ENCODE results near the gene ABL2.
"Not testable (repeated sequence)": the region's sequence is repeated elsewhere in the genome, so short reads cannot be mapped to it uniquely, and the experiment has no call there.

ABL2 gene

DNA sequence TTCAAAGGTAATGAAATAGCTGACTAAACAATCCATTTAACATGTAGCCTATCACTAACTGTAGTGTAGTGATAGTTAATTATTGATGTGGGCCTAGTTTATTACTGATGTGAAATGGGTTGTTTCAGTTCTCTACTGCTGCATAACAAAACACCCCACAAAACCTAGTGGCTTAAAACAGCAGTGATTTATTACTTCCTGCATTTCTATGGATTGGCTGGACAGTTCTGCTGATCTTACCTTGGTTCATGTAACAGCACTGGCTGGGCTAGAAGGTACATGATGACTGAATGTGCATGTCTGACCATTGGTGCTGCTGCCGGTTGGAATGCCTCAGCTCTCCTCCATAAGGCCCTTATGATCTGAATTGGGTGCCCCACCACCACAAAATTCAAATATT lies 5.4 kb upstream of the ABL2 start:
- DNase-seq (ENCODE audit: low read depth, low spot score), result no peak
- in situ Hi-C loops (cut with HindIII; ENCODE audit: low sequenced_read_pairs), result no loop called here
- no peak overlapping the region for H3K4me3 ChIP-seq (ENCODE audit: low read depth, low read length)
- TF ChIP-seq, protein P1, sequence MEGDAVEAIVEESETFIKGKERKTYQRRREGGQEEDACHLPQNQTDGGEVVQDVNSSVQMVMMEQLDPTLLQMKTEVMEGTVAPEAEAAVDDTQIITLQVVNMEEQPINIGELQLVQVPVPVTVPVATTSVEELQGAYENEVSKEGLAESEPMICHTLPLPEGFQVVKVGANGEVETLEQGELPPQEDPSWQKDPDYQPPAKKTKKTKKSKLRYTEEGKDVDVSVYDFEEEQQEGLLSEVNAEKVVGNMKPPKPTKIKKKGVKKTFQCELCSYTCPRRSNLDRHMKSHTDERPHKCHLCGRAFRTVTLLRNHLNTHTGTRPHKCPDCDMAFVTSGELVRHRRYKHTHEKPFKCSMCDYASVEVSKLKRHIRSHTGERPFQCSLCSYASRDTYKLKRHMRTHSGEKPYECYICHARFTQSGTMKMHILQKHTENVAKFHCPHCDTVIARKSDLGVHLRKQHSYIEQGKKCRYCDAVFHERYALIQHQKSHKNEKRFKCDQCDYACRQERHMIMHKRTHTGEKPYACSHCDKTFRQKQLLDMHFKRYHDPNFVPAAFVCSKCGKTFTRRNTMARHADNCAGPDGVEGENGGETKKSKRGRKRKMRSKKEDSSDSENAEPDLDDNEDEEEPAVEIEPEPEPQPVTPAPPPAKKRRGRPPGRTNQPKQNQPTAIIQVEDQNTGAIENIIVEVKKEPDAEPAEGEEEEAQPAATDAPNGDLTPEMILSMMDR (IDR thresholded peaks at IDR 0.05; ENCODE audit: low read depth, low read length), result no peak

DNA sequence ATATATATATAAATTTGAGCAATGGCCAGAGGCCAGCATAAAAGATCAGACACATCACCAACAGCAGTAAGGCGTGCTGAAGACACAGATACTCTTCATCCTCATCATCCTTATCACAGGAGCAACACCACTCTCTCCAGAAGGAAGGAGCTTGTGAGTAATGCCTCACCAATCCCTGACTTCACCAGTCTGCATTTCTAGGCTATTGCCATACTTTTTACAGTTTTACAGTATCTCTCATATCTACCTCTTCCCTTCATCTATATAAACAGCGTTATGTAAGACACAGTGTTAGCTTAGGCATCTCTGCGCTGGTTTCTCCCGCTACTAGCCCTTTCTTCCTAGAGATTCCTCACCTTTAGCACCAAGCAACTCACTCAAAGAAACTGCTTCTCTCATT lies 2.4 kb upstream of the ABL2 start:
- H3K4me3 ChIP-seq (ENCODE audit: low read depth, low read length), result no peak overlapping the region
- TF ChIP-seq, protein P1 (IDR thresholded peaks at IDR 0.05; ENCODE audit: low read depth, low read length), result no peak
- no peak for DNase-seq (ENCODE audit: low read depth, low spot score)
- in situ Hi-C loops (cut with HindIII; ENCODE audit: low sequenced_read_pairs), result no loop called here

DNA sequence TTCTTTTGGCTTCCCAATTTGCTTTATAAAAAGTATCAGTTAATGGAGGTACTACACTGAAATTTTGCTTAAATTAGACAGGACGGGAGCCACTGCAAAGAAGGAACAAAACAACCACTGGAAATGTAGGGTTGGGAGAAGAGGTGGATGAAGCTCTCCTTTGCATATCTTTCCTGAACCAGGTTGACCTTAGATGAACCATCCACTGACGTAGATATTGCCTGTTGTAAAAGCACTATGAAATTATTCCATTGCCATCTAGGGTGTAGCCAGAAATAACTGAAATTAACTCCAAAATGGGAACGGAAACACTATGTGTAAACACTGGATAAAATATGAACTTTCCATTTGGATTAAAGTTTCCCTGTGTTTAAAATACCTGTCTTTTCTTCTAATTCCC lies 1.2 kb upstream of the ABL2 start:
- no peak for DNase-seq (ENCODE audit: low read depth, low spot score)
- TF ChIP-seq, protein P1 (IDR thresholded peaks at IDR 0.05; ENCODE audit: low read depth, low read length), result no peak
- in situ Hi-C loops (cut with HindIII; ENCODE audit: low sequenced_read_pairs), result no loop called here
- no peak overlapping the region for H3K4me3 ChIP-seq (ENCODE audit: low read depth, low read length)

DNA sequence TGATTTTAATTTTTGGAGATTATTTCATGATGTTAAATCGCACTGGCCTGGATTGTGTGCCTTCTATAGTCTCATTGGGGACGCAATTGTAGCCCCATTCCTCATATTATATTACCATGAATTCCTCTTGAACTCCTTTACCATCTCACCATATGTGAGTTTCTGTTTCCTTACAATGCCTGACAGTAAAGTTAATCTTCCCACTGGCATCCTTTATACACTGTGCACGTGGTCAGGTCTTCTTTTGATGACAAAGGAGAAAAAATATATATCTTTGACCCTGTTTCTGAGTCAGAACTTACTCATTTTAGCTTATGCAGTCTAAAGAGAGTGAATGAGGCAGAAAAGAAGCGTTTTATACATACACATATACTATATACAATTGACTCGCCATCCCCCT lies 774 bp upstream of the ABL2 start:
- DNase-seq (ENCODE audit: low read depth, low spot score), result peak; percentile 64
- TF ChIP-seq, protein P1 (IDR thresholded peaks at IDR 0.05; ENCODE audit: low read depth, low read length), result no peak
- in situ Hi-C loops (cut with HindIII; ENCODE audit: low sequenced_read_pairs), result no loop called here
- peak overlapping the region; percentile 77 for H3K4me3 ChIP-seq (ENCODE audit: low read depth, low read length)

DNA sequence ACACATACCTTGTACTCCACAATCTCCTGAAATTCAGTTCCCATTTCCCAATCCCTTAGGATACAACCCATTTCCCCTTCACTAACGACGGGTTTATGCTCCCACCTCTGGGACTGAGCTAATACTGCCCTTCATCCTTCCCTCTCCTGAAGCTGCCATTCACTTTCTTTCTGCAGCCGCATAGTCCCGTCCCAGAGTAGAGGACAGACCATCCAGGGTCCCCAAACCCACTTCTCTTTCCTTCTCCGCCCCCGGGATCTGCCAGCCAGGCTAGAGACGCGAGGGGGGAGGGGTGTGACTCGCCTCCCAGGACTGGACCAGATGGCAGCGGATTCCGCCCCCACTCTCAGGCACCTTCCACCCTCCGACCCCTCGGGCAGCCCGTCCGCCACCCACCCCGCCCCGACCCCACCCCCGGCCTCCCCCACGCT lies 679 bp downstream of the ABL2 start:
- DNase-seq (ENCODE audit: low read depth, low spot score), result peak; percentile 15
- TF ChIP-seq, protein P1 (IDR thresholded peaks at IDR 0.05; ENCODE audit: low read depth, low read length), result no peak
- peak overlapping the region; percentile 77 for H3K4me3 ChIP-seq (ENCODE audit: low read depth, low read length)
- in situ Hi-C loops (cut with HindIII; ENCODE audit: low sequenced_read_pairs), result no loop called here

DNA sequence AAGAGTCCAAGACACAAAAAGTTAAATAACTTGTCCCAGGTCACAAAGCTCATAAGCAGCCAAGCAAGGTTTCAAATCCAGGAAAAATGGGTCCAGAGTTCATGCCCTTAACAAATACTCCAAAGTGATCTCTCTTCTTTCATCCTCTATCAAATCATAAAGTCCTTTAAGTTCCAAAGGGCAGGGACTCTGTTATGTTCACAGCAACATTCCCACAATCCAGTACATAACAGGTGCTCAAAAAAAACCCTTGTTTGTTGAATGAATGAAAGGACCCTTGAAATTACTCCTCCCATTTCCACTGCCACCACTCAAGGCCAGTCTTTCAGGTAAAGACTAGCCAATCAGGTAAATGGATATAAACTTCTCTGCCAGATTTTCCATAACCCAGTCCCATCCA lies 2.7 kb downstream of the ABL2 start:
- TF ChIP-seq, protein P1 (IDR thresholded peaks at IDR 0.05; ENCODE audit: low read depth, low read length), result no peak
- H3K4me3 ChIP-seq (ENCODE audit: low read depth, low read length), result no peak overlapping the region
- no peak for DNase-seq (ENCODE audit: low read depth, low spot score)
- in situ Hi-C loops (cut with HindIII; ENCODE audit: low sequenced_read_pairs), result no loop called here

DNA sequence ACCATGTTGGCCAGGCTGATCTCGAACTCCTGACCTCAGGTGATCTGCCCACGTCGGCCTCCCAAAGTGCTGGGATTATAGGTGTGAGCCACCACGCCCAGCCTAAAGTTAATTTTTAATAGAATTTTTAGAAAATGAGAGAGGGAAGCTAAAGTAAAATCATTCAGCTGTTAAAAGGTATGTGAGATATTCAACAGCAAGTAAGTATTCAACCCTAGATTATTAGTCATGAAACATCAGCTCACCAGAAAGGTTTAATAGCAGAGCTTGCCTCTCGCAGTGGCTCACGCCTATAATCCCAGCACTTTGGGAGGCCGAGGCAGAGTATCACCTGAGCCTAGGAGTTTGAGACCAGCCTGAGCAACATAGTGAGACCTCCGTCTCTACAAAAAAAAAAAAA lies 5.0 kb downstream of the ABL2 start:
- in situ Hi-C loops (cut with HindIII; ENCODE audit: low sequenced_read_pairs); H3K4me3 ChIP-seq (ENCODE audit: low read depth, low read length); DNase-seq (ENCODE audit: low read depth, low spot score): not testable (repeated sequence)

DNA sequence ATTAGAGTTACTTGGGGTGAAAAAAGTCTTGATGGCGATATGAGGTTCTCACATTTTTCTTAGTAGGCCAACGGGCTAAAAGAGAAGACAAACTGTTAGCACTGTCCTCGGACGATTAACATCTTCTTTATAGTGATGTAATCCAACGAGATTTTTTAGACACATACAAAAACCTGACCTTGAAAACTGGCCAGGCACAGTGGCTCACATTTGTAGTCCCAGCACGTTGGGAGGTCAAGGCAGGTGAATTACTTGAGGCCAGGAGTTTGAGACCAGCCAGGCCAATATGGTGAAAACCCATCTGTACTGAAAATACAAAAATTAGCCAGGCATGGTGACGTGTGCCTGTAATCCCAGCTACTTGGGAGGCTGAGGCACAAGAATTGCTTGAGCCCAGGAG lies 8.4 kb downstream of the ABL2 start:
- H3K4me3 ChIP-seq (ENCODE audit: low read depth, low read length); DNase-seq (ENCODE audit: low read depth, low spot score); in situ Hi-C loops (cut with HindIII; ENCODE audit: low sequenced_read_pairs): not testable (repeated sequence)
